Fibroblast of gingiva (primary cell): Measurements from ENCODE around the gene EHMT2.
"Not testable (repeated sequence)": the region's sequence is repeated elsewhere in the genome, so short reads cannot be mapped to it uniquely, and the experiment has no call there.

Source experiments
- DNase-seq: peaks from one replicate; pipeline ENCODE4 v3.0.0-alpha.2; 2011; ENCODE audit warnings: low read depth

Gene EHMT2

GRCh38 chr6:31915351-31915750, 17.9 kb upstream of the EHMT2 start:
- no peak for DNase-seq

GRCh38 chr6:31911826-31912585, 14.5 kb upstream of the EHMT2 start:
- DNase-seq = no peak

- DNase-seq = not testable (repeated sequence)
Measured at GRCh38 chr6:31909298-31909697, 11.8 kb upstream of the EHMT2 start.

GRCh38 chr6:31908791-31909190, 11.3 kb upstream of the EHMT2 start:
- DNase-seq = no peak

- DNase-seq = not testable (repeated sequence)
Measured at GRCh38 chr6:31908255-31908654, 10.8 kb upstream of the EHMT2 start.

GRCh38 chr6:31907158-31907813, 9.8 kb upstream of the EHMT2 start:
- peak; percentile 69 for DNase-seq

- not testable (repeated sequence) for DNase-seq
Measured at GRCh38 chr6:31906727-31907126, 9.2 kb upstream of the EHMT2 start.

- DNase-seq = no peak
Measured at GRCh38 chr6:31906122-31906521, 8.6 kb upstream of the EHMT2 start.

GRCh38 chr6:31905041-31905440, 7.5 kb upstream of the EHMT2 start:
- DNase-seq = no peak

GRCh38 chr6:31903957-31904356, 6.5 kb upstream of the EHMT2 start:
- no peak for DNase-seq

GRCh38 chr6:31901953-31902643, 4.6 kb upstream of the EHMT2 start, which contains the start of gene ZBTB12:
TSS of gene ZBTB12 (minus strand) at chr6:31902086. CDS start at chr6:31901305, 781 bp downstream.
- peak; percentile 96 for DNase-seq

GRCh38 chr6:31901415-31901952, 4.0 kb upstream of the EHMT2 start:
- peak; percentile 27 for DNase-seq

GRCh38 chr6:31900917-31901414, 3.5 kb upstream of the EHMT2 start:
- DNase-seq = no peak

GRCh38 chr6:31899882-31900722, 2.6 kb upstream of the EHMT2 start:
- no peak for DNase-seq

GRCh38 chr6:31899215-31899614, 1.7 kb upstream of the EHMT2 start:
- DNase-seq = no peak

- DNase-seq = no peak
Measured at GRCh38 chr6:31898383-31899011, 999 bp upstream of the EHMT2 start.

- DNase-seq = no peak
Measured at GRCh38 chr6:31896856-31897611, 464 bp downstream of the EHMT2 start.

GRCh38 chr6:31896493-31896855, 1.0 kb downstream of the EHMT2 start:
- no peak for DNase-seq

- DNase-seq = no peak
Measured at GRCh38 chr6:31892821-31893220, 4.7 kb downstream of the EHMT2 start.

GRCh38 chr6:31889331-31889972, 8.0 kb downstream of the EHMT2 start:
- DNase-seq = no peak
